Adrenal gland (tissue), 19 donors: ENCODE measurements around the gene ZNF302. TPM values are rescaled to one million over a fixed set of nuclear protein-coding genes. Genes with fewer than 3 reads are reported as not detected.

Experiments used
- DNase-seq, 7 donors: peaks; one replicate each; pipeline ENCODE4 v3.0.0-alpha.2; 2019 to 2020
- H3K27ac ChIP-seq, 5 donors: fragments of 200-600 bp; sonication (generic) in 4 of 5; 1 replicate in 3 of 5; 2 replicates in 2 of 5; pipeline versions ENCODE4 v1.5.1 to v1.8.0; 2016 to 2020; ENCODE audit warnings: mild to moderate bottlenecking in 1 of 5
- H3K27me3 ChIP-seq: fragments of 200-600 bp; 2 replicates; pipeline ENCODE4 v1.8.0; 2021
- H3K36me3 ChIP-seq, 2 donors: fragments of 200-600 bp; replicated peaks in 1 of 2; 1 replicate in 1 of 2; 2 replicates in 1 of 2; pipeline versions ENCODE4 v1.5.1 to v1.8.0; 2018 to 2022
- H3K4me1 ChIP-seq, 2 donors: fragments of 200-600 bp; replicated peaks in 1 of 2; 1 replicate in 1 of 2; 2 replicates in 1 of 2; pipeline versions ENCODE4 v1.5.1 to v1.8.0; 2018 to 2021
- H3K4me3 ChIP-seq, 4 donors: fragments of 200-600 bp; sonication (generic) in 3 of 4; one replicate each; pipeline ENCODE4 v1.5.1; 2016 to 2018
- H3K9me3 ChIP-seq, 3 donors: fragments of 200-600 bp; sonication (generic) in 1 of 3; replicated peaks in 1 of 3; 1 replicate in 2 of 3; 2 replicates in 1 of 3; pipeline versions ENCODE4 v1.5.1 to v1.8.0; 2016 to 2021
- CTCF ChIP-seq, 6 experiments: fragments of 450-650 bp in 4 of 6; fragments of 200-600 bp in 2 of 6; sonication (generic) in 1 of 6; IDR thresholded peaks; 1 replicate in 5 of 6; 2 replicates in 1 of 6; pipeline versions ENCODE4 v1.5.1 to v1.8.0; 2016 to 2021; ENCODE audit warnings: antibody characterized with exemption in 6 of 6, mild to moderate bottlenecking in 2 of 6, moderate library complexity in 1 of 6
- POLR2A ChIP-seq, 2 donors: fragments of 450-650 bp; IDR thresholded peaks; one replicate each; pipeline ENCODE4 v1.6.1; 2017; ENCODE audit warnings: antibody characterized with exemption in 2 of 2, mild to moderate bottlenecking in 2 of 2, moderate library complexity in 1 of 2
- WGBS, 4 donors: extraction: QIAGEN DNeasy Blood & Tissue Kit in 2 of 4; methylation state at CpG; one replicate each; pipeline versions ENCODE4 v1.1.5 to v1.1.7; 2013 to 2017; 5-methylcytosine and 5-hydroxymethylcytosine counted together
- intact Hi-C, 2 donors: fragments of 100-400 bp; cut with DNase I; formaldehyde crosslinking; loops; one replicate each; pipeline versions ENCODE4 v1.14.1 to v1.15.0; 2022 to 2023
- long read RNA-seq, 10 donors: library from polyadenylated mRNA in 3 of 10; unstranded in 2 of 10; stranded (forward) in 1 of 10; transcript quantifications; one replicate each; pipeline ENCODE4 v2.0.0 and lab custom pipeline, GENCODE V29; 2021 to 2026
- polyA plus RNA-seq, 3 donors: library from polyadenylated mRNA; stranded (reverse); fragments of 200-250 nt in 2 of 3; fragments of 350-450 nt in 1 of 3; fragmentation: Illumina TruSeq in 1 of 3; extraction: RNeasy Lipid Tissue Mini Kit (QIAGEN cat#74804) in 1 of 3; gene quantifications; one replicate each; pipeline ENCODE4 v1.2.3, GENCODE V29; 2013 to 2014
- total RNA-seq, 9 donors: library from RNA; depleted of rRNA in 4 of 9; stranded (reverse); fragments of >200 nt in 4 of 9; fragments of 120-200 nt in 1 of 9; fragmentation: NEBNext Ultra II Directional in 1 of 9; extraction: Animal tissue kit (Norgen Biotek cat#: 25700) in 1 of 9; gene quantifications; one replicate each; pipeline versions ENCODE4 v1.1.0 to v1.2.4, GENCODE V29; 2013 to 2023
- donor health status: healthy with polysubstance abuse.
- donor health status: Bipolar disorder and iron deficiency.
- donor health status: DM: yes; HTN: yes; CAD: no.
- donor health status: DM: no; HTN: no; CAD: no.
- donor health status: DM: no; HTN: no; CAD: no.
- donor health status: DM: yes; HTN: yes; CAD: no.

The ZNF302 gene
- total RNA-seq (10 to 100 TPM; 12.7 to 67.3 (median 32.5) TPM), polyA plus RNA-seq (10 to 100 TPM; 26.6 to 43.4 (median 42.8) TPM)
- long read RNA-seq, donor 1, partial matches to known transcripts, result 0 of 7 reads
- long read RNA-seq, donor 1, other reads (novel, unspliced or antisense), result 0 of 7 reads
- long read RNA-seq, donor 2, partial matches to known transcripts, result 0 of 2 reads
- long read RNA-seq, donor 2, other reads (novel, unspliced or antisense), result 0 of 2 reads
- long read RNA-seq, donor 3, partial matches to known transcripts, result 0 of 6 reads
- long read RNA-seq, donor 3, other reads (novel, unspliced or antisense), result 0 of 6 reads
- long read RNA-seq, donor 4, transcript ZNF302-201 (5 exons, 2,590 nt), result major isoform, 9 of 22 reads
- long read RNA-seq, donor 4, partial matches to known transcripts, result 0 of 22 reads
- long read RNA-seq, donor 4, other reads (novel, unspliced or antisense), result 10 of 22 reads
- long read RNA-seq, donor 5, transcript ZNF302-203 (5 exons, 2,600 nt), result minor isoform, 15 of 74 reads
- long read RNA-seq, donor 5, transcript ZNF302-206 (5 exons, 2,849 nt), result minor isoform, 11 of 74 reads
- long read RNA-seq, donor 5, transcript ZNF302-201 (5 exons, 2,590 nt), result major isoform, 23 of 74 reads
- long read RNA-seq, donor 5, partial matches to known transcripts, result 4 of 74 reads
- long read RNA-seq, donor 5, other reads (novel, unspliced or antisense), result 18 of 74 reads
- long read RNA-seq, donor 6, partial matches to known transcripts, result 4 of 19 reads
- long read RNA-seq, donor 6, other reads (novel, unspliced or antisense), result 6 of 19 reads
- long read RNA-seq, donor 7, partial matches to known transcripts, result 0 of 4 reads
- long read RNA-seq, donor 7, other reads (novel, unspliced or antisense), result 0 of 4 reads
- long read RNA-seq, donor 8, partial matches to known transcripts, result 0 of 6 reads
- long read RNA-seq, donor 8, other reads (novel, unspliced or antisense), result 0 of 6 reads
- long read RNA-seq, donor 9, partial matches to known transcripts, result 0 of 8 reads
- long read RNA-seq, donor 9, other reads (novel, unspliced or antisense), result 0 of 8 reads
- long read RNA-seq, donor 10, partial matches to known transcripts, result 0 of 6 reads
- long read RNA-seq, donor 10, other reads (novel, unspliced or antisense), result 0 of 6 reads

DNA sequence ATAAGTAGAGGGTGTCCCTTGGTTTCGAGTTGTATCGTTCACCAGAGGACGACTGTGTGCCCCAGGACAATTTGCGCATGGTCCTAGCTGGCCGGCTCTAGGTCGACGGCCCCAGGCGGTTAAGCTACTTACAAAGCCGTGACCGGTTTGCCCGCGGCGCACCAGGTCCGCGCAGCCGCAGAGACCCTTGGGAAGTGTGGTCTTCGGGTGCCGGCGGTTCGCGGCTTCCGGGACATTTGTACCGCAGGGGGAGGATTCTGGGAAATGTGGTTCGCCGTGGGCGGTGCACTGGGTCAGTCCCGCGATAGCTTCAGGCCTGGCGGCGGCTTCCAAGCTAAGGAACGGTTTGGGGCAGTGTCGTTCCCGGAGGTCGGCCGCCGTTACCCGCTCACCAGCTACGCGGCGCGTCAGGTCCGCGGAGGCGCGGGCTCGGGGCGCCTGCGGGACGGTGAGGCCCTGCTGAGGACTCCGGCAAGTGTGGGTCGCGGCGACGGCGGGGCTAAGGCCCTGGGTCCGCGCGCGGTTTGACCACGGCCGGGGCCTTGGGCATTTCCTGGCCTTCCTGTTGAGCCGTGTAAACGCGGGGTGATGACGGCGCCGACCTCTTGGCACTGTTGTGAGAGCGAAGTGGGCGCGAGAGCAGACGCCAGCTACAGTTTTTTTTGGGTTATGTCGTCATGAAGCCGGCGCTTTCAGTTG, at the start of gene ZNF302:
Gene ZNF302 (plus strand): TSS at position 293 of the 699 bp plus-strand sequence. CDS start 1,127 bp downstream, outside the sequence.
- peak; percentile 95 to 98 (median 98) for DNase-seq
- TF ChIP-seq POLR2A (IDR thresholded peaks at IDR 0.05) (peak; percentile 81 to 89), CTCF (IDR thresholded peaks at IDR 0.05) (no peak)
- peak within 1 kb of the TSS; percentile 88 to 100 (median 98) for H3K27ac ChIP-seq
- H3K4me1 ChIP-seq, result peaks cover 4 to 30% of the 10 kb centered on the region in 2 donors
- no peaks in the 10 kb centered on the region for H3K27me3 ChIP-seq
- 0 to 1% (median 0%) methylated on average over 28 to 74 of the region's 74 CpGs for WGBS, 4 donors
- H3K36me3 ChIP-seq, result peaks cover 0 to 21% of the 10 kb centered on the region in 2 donors
- intact Hi-C loops, result no loop called here
- H3K9me3 ChIP-seq, result peaks cover 0 to 16% (median 0%) of the 10 kb centered on the region in 3 donors
- peak within 1 kb of the TSS in 3 of 4 donors; percentile 19 to 98 (median 82) for H3K4me3 ChIP-seq

DNA sequence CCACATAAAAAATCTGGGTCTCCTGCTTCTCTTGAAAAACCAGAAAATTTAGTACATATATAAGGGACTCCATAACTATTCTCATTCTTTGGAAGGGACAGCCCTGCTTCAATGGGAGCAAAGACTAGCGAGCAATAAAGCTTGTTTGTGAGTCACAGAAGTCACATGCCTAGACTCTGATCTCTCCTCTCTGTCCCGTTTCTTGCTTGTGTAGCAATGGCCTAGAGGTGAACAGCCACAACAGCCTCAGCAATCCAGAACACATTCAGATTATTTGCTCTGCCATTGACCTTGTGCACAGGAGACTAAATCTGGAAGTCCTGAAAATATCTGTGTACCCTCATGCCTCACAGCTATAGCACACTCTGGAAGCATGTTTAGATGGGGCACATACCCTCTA, 43.7 kb upstream of the ZNF302 start:
- no peak overlapping the region for H3K4me3 ChIP-seq
- no peaks in the 10 kb centered on the region for H3K27me3 ChIP-seq
- intact Hi-C loops, result no loop called here
- no peak overlapping the region for H3K27ac ChIP-seq
- no peaks in the 10 kb centered on the region for H3K4me1 ChIP-seq
- H3K9me3 ChIP-seq, result no peaks in the 10 kb centered on the region
- no peak for TF ChIP-seq POLR2A (IDR thresholded peaks at IDR 0.05)
- no peak for TF ChIP-seq CTCF (IDR thresholded peaks at IDR 0.05)
- DNase-seq, result no peak
- 82 to 98% (median 88%) methylated on average over 2 of the region's 2 CpGs for WGBS, 4 donors
- H3K36me3 ChIP-seq, result no peaks in the 10 kb centered on the region

GRCh38 chr19:34639491-34640085, 37.9 kb upstream of the ZNF302 start:
- Histone ChIP-seq H3K27me3 (no peaks in the 10 kb centered on the region), H3K4me3 (no peak overlapping the region), H3K36me3 (no peaks in the 10 kb centered on the region), H3K9me3 (no peaks in the 10 kb centered on the region), H3K4me1 (no peaks in the 10 kb centered on the region), H3K27ac (no peak overlapping the region)
- intact Hi-C loops, result loop anchor here (2.0 to 10.0 kb wide), 2 partner anchors 73 to 75 kb away; no protein-coding TSS in a partner anchor
- peak; percentile 56 to 74 (median 70) for DNase-seq
- TF ChIP-seq CTCF (IDR thresholded peaks at IDR 0.05) (peak; percentile 75 to 88 (median 80)), POLR2A (IDR thresholded peaks at IDR 0.05) (no peak)
- 22 to 30% (median 25%) methylated on average over 4 of the region's 4 CpGs for WGBS, 4 donors
